Peyer's patch (tissue), 4 donors: Measurements from ENCODE around the gene ZNF800. TPM values are rescaled to one million over a fixed set of nuclear protein-coding genes. Genes with fewer than 3 reads are reported as not detected.

Experiments used
- DNase-seq, 3 donors: peaks; one replicate each; pipeline ENCODE4 v3.0.0-alpha.2; 2017 to 2019
- H3K27ac ChIP-seq, 4 donors: fragments of 200-600 bp; sonication (generic); one replicate each; pipeline ENCODE4 v1.5.1; 2016 to 2019
- H3K27me3 ChIP-seq, 2 donors: fragments of 200-600 bp; sonication (generic); one replicate each; pipeline ENCODE4 v1.5.1; 2019
- H3K36me3 ChIP-seq, 3 donors: fragments of 200-600 bp; sonication (generic); one replicate each; pipeline ENCODE4 v1.5.1; 2016 to 2019
- H3K4me1 ChIP-seq, 4 donors: fragments of 200-600 bp; sonication (generic); one replicate each; pipeline ENCODE4 v1.5.1; 2016 to 2019
- H3K4me3 ChIP-seq, 4 donors: fragments of 200-600 bp; sonication (generic); 1 replicate in 3 of 4; 2 replicates in 1 of 4; pipeline ENCODE4 v1.5.1; 2016 to 2019; ENCODE audit warnings: mild to moderate bottlenecking in 1 of 4
- H3K9me3 ChIP-seq, 4 donors: fragments of 200-600 bp; sonication (generic); one replicate each; pipeline ENCODE4 v1.5.1; 2016 to 2019; ENCODE audit warnings: mild to moderate bottlenecking in 1 of 4
- CTCF ChIP-seq, 6 experiments: fragments of 450-650 bp in 4 of 6; fragments of 200-600 bp in 2 of 6; sonication (generic) in 1 of 6; IDR thresholded peaks; one replicate each; pipeline ENCODE4 v1.5.1; 2017 to 2019; ENCODE audit warnings: antibody characterized with exemption in 6 of 6, mild to moderate bottlenecking in 3 of 6, moderate library complexity in 1 of 6
- POLR2A ChIP-seq, 2 donors: fragments of 450-650 bp; IDR thresholded peaks; one replicate each; pipeline ENCODE4 v1.5.1; 2017; ENCODE audit warnings: antibody characterized with exemption in 2 of 2, mild to moderate bottlenecking in 2 of 2, moderate library complexity in 2 of 2
- total RNA-seq, 4 donors: library from RNA; depleted of rRNA; stranded (reverse); fragments of >200 nt; gene quantifications; one replicate each; pipeline ENCODE4 v1.1.0, GENCODE V29; 2016

The ZNF800 gene
- total RNA-seq, 4 donors from 2014 or later = 25.9 to 48.1 (median 30.9) TPM

GRCh38 chr7:127379642-127380041 lies 12.9 kb downstream of the ZNF800 start:
- H3K9me3 ChIP-seq = no peaks in the 10 kb centered on the region
- peaks cover 0 to 22% (median 0%) of the 10 kb centered on the region in 3 donors for H3K36me3 ChIP-seq
- H3K4me3 ChIP-seq = no peak overlapping the region
- H3K4me1 ChIP-seq = peaks cover 0 to 5% (median 0%) of the 10 kb centered on the region in 4 donors
- H3K27ac ChIP-seq = no peak overlapping the region
- TF ChIP-seq CTCF (IDR thresholded peaks at IDR 0.05) (no peak), POLR2A (IDR thresholded peaks at IDR 0.05) (no peak)
- no peaks in the 10 kb centered on the region for H3K27me3 ChIP-seq
- DNase-seq = no peak

GRCh38 chr7:127378537-127378936 lies 14.0 kb downstream of the ZNF800 start:
- no peaks in the 10 kb centered on the region for H3K27me3 ChIP-seq
- DNase-seq = no peak
- H3K9me3 ChIP-seq = no peaks in the 10 kb centered on the region
- peaks cover 0 to 33% (median 0%) of the 10 kb centered on the region in 3 donors for H3K36me3 ChIP-seq
- no peak overlapping the region for H3K27ac ChIP-seq
- no peak for TF ChIP-seq POLR2A (IDR thresholded peaks at IDR 0.05)
- TF ChIP-seq CTCF (IDR thresholded peaks at IDR 0.05) = no peak
- H3K4me3 ChIP-seq = no peak overlapping the region
- H3K4me1 ChIP-seq = peaks cover 0 to 2% (median 0%) of the 10 kb centered on the region in 4 donors

GRCh38 chr7:127377425-127377824 lies 15.1 kb downstream of the ZNF800 start:
- Histone ChIP-seq H3K27me3 (no peaks in the 10 kb centered on the region), H3K36me3 (peaks cover 0 to 44% (median 0%) of the 10 kb centered on the region in 3 donors), H3K27ac (no peak overlapping the region), H3K4me3 (no peak overlapping the region), H3K9me3 (no peaks in the 10 kb centered on the region), H3K4me1 (no peaks in the 10 kb centered on the region)
- DNase-seq = no peak
- TF ChIP-seq CTCF (IDR thresholded peaks at IDR 0.05) (no peak), POLR2A (IDR thresholded peaks at IDR 0.05) (no peak)

GRCh38 chr7:127375631-127376030 lies 16.9 kb downstream of the ZNF800 start:
- no peaks in the 10 kb centered on the region for H3K4me1 ChIP-seq
- H3K4me3 ChIP-seq = no peak overlapping the region
- peaks cover 0 to 47% (median 0%) of the 10 kb centered on the region in 3 donors for H3K36me3 ChIP-seq
- TF ChIP-seq CTCF (IDR thresholded peaks at IDR 0.05) = no peak
- no peak for TF ChIP-seq POLR2A (IDR thresholded peaks at IDR 0.05)
- H3K9me3 ChIP-seq = no peaks in the 10 kb centered on the region
- no peaks in the 10 kb centered on the region for H3K27me3 ChIP-seq
- no peak overlapping the region for H3K27ac ChIP-seq
- DNase-seq = no peak

GRCh38 chr7:127367679-127368078 lies 24.8 kb downstream of the ZNF800 start:
- Histone ChIP-seq H3K4me1 (no peaks in the 10 kb centered on the region), H3K36me3 (peaks cover 0 to 14% (median 0%) of the 10 kb centered on the region in 3 donors), H3K27me3 (no peaks in the 10 kb centered on the region), H3K9me3 (no peaks in the 10 kb centered on the region), H3K27ac (no peak overlapping the region), H3K4me3 (no peak overlapping the region)
- no peak for DNase-seq
- no peak for TF ChIP-seq CTCF (IDR thresholded peaks at IDR 0.05)
- TF ChIP-seq POLR2A (IDR thresholded peaks at IDR 0.05) = no peak

- Histone ChIP-seq H3K4me3 (no peak overlapping the region), H3K4me1 (no peaks in the 10 kb centered on the region), H3K27ac (no peak overlapping the region), H3K27me3 (no peaks in the 10 kb centered on the region), H3K9me3 (no peaks in the 10 kb centered on the region), H3K36me3 (peaks cover 0 to 10% (median 0%) of the 10 kb centered on the region in 3 donors)
- no peak for DNase-seq
- TF ChIP-seq CTCF (IDR thresholded peaks at IDR 0.05) (no peak), POLR2A (IDR thresholded peaks at IDR 0.05) (no peak)
Observed at GRCh38 chr7:127366680-127367079, 25.8 kb downstream of the ZNF800 start.
